ENCODE results near the gene RAB34.

GRCh38 chr17:28682655-28683054 lies 35.0 kb downstream of the RAB34 start:
- TF ChIP-seq CTCF (conservative IDR thresholded peaks at IDR 0.05; ENCODE audit: low read length), result no peak
- no peak for TF ChIP-seq EZH2phosphoT487 (IDR thresholded peaks at IDR 0.05; ENCODE audit: borderline replicate concordance)
